HG02571 (cell line): ENCODE results near the gene FOXRED2.
"Not testable (repeated sequence)": the region's sequence is repeated elsewhere in the genome, so short reads cannot be mapped to it uniquely, and the experiment has no call there.

ENCODE experiments used
- ATAC-seq: cut with Tn5 transposase; IDR thresholded peaks from one replicate; pipeline ENCODE4 v1.9.1; 2021; ENCODE audit warnings: mild to moderate bottlenecking, moderate library complexity; ENCODE audit not compliant: unreplicated experiment

Gene FOXRED2

GRCh38 chr22:36452250-36452977, 54.4 kb downstream of the FOXRED2 start:
- ATAC-seq, result no peak

GRCh38 chr22:36450923-36451322, 55.9 kb downstream of the FOXRED2 start:
- ATAC-seq, result not testable (repeated sequence)

GRCh38 chr22:36449596-36450175, 57.2 kb downstream of the FOXRED2 start:
- ATAC-seq, result no peak

GRCh38 chr22:36447632-36448031, 59.2 kb downstream of the FOXRED2 start:
- ATAC-seq, result no peak

GRCh38 chr22:36445158-36445668, 61.6 kb downstream of the FOXRED2 start:
- no peak for ATAC-seq

- ATAC-seq, result no peak
Measured at GRCh38 chr22:36443198-36443770, 63.6 kb downstream of the FOXRED2 start.

- ATAC-seq, result no peak
Measured at GRCh38 chr22:36442506-36443197, 64.2 kb downstream of the FOXRED2 start.

- no peak for ATAC-seq
Measured at GRCh38 chr22:36440429-36441002, 66.3 kb downstream of the FOXRED2 start.

GRCh38 chr22:36439481-36440271, 67.2 kb downstream of the FOXRED2 start:
- no peak for ATAC-seq
